Trophoblast cell (in vitro differentiated cells and primary cell): ENCODE results near the gene CYB561D1.
A peak's percentile ranks its signal among the peaks of the same experiment; 100 is the strongest.

ENCODE experiments used
- DNase-seq, 2 donors: peaks; one replicate each; pipeline ENCODE4 v3.0.0-alpha.2; 2016
- H2AFZ ChIP-seq: 2 replicates; pipeline ENCODE4 v1.6.1; 2013; ENCODE audit warnings: low read length, moderate library complexity, mild to moderate bottlenecking; ENCODE audit not compliant: insufficient read depth, poor library complexity
- H2AK5ac ChIP-seq: 2 replicates; pipeline ENCODE4 v1.6.1; 2013; ENCODE audit warnings: mild to moderate bottlenecking, low read length
- H2BK120ac ChIP-seq: 2 replicates; pipeline ENCODE4 v1.6.1; 2013; ENCODE audit warnings: low read length, mild to moderate bottlenecking, moderate library complexity; ENCODE audit not compliant: insufficient read depth, poor library complexity
- H2BK12ac ChIP-seq: 2 replicates; pipeline ENCODE4 v1.6.1; 2013; ENCODE audit warnings: mild to moderate bottlenecking, low read length, moderate library complexity
- H2BK5ac ChIP-seq: 2 replicates; pipeline ENCODE4 v1.6.1; 2013; ENCODE audit warnings: low read length, low read depth, moderate library complexity, mild to moderate bottlenecking; ENCODE audit not compliant: poor library complexity
- H3K14ac ChIP-seq: 2 replicates; pipeline ENCODE4 v1.6.1; 2013; ENCODE audit warnings: mild to moderate bottlenecking, low read length
- H3K18ac ChIP-seq: 2 replicates; pipeline ENCODE4 v1.6.1; 2013; ENCODE audit warnings: mild to moderate bottlenecking, low read length
- H3K23ac ChIP-seq: 2 replicates; pipeline ENCODE4 v1.6.1; 2013; ENCODE audit warnings: low read length
- H3K27ac ChIP-seq: 2 replicates; pipeline ENCODE4 v1.5.1; 2013; ENCODE audit warnings: low read depth, mild to moderate bottlenecking, inconsistent platforms, low read length, moderate library complexity
- H3K27me3 ChIP-seq: 2 replicates; pipeline ENCODE4 v1.6.1; 2013; ENCODE audit warnings: inconsistent platforms, mild to moderate bottlenecking, low read length, moderate library complexity; ENCODE audit not compliant: insufficient read depth
- H3K36me3 ChIP-seq, 2 experiments: 1 replicate in 1 of 2; 2 replicates in 1 of 2; pipeline ENCODE4 v1.6.1; 2013; ENCODE audit warnings: low read length in 2 of 2, mild to moderate bottlenecking in 2 of 2, moderate library complexity in 1 of 2; ENCODE audit not compliant: insufficient read depth in 2 of 2, control insufficient read depth in 1 of 2
- H3K4ac ChIP-seq: 2 replicates; pipeline ENCODE4 v1.6.1; 2013; ENCODE audit warnings: low read depth, mild to moderate bottlenecking, low read length, moderate library complexity
- H3K4me1 ChIP-seq, 2 experiments: 1 replicate in 1 of 2; 2 replicates in 1 of 2; pipeline ENCODE4 v1.6.1; 2013; ENCODE audit warnings: low read length in 2 of 2, mild to moderate bottlenecking in 2 of 2, moderate library complexity in 1 of 2; ENCODE audit not compliant: insufficient read depth in 2 of 2, control insufficient read depth in 1 of 2
- H3K4me2 ChIP-seq: 2 replicates; pipeline ENCODE4 v1.6.1; 2013; ENCODE audit warnings: inconsistent platforms, mild to moderate bottlenecking, low read length, moderate library complexity
- H3K4me3 ChIP-seq: 2 replicates; pipeline ENCODE4 v1.5.1; 2013; ENCODE audit warnings: mild to moderate bottlenecking, low read depth, low read length, inconsistent platforms
- H3K79me1 ChIP-seq: one replicate; pipeline ENCODE4 v1.6.1; 2013; ENCODE audit warnings: low read length
- H3K79me2 ChIP-seq: 2 replicates; pipeline ENCODE4 v1.6.1; 2013; ENCODE audit warnings: low read length, mild to moderate bottlenecking; ENCODE audit not compliant: control insufficient read depth, insufficient read depth, poor library complexity
- H3K9ac ChIP-seq: 2 replicates; pipeline ENCODE4 v1.6.1; 2013; ENCODE audit warnings: mild to moderate bottlenecking, low read length
- H3K9me3 ChIP-seq: 2 replicates; pipeline ENCODE4 v1.6.1; 2013; ENCODE audit warnings: low read depth, mild to moderate bottlenecking, control low read depth, inconsistent platforms, low read length; ENCODE audit not compliant: insufficient read depth
- H4K12ac ChIP-seq: 2 replicates; pipeline ENCODE4 v1.6.1; 2013; ENCODE audit warnings: low read depth, mild to moderate bottlenecking, low read length, moderate library complexity
- H4K8ac ChIP-seq: 2 replicates; pipeline ENCODE4 v1.6.1; 2013; ENCODE audit warnings: low read depth, mild to moderate bottlenecking, low read length, moderate library complexity
- H4K91ac ChIP-seq: one replicate; pipeline ENCODE4 v1.6.1; 2013; ENCODE audit warnings: low read depth, mild to moderate bottlenecking, low read length, moderate library complexity
- WGBS: extraction: QIAGEN DNeasy Blood & Tissue Kit; methylation state at CpG from one replicate; pipeline ENCODE4 v1.1.7; 2013; ENCODE audit warnings: missing lambda C conversion rate; ENCODE audit not compliant: insufficient read length, insufficient coverage; ENCODE audit errors: extremely low coverage; 5-methylcytosine and 5-hydroxymethylcytosine counted together

Gene CYB561D1

GRCh38 chr1:109454497-109455133 is 39.3 kb upstream of the CYB561D1 start:
- WGBS: no CpG with 5 or more reads among the region's 1 CpG

DNA sequence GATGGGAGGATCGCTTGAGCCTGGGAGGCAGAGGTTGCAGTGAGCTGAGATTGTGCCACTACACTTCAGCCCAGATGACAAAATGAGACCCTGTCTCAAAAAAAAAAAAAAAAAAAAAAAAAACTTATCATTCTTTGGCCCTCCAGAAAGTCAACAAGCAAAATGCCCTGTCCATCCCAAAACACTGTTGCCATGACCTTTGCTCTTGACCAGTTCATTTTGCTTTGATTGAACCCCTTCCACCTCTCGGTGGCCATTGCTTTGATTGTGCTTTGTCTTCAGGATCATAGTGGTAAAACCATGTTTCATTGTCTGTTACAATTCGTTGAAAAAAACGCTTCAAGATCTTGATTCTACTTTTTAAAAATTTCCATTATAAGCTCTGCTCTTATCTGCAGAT is 36.1 kb upstream of the CYB561D1 start:
- DNase-seq: no peak
- Histone ChIP-seq H3K18ac (no peak overlapping the region), H2BK5ac (no peak overlapping the region), H4K91ac (no peak overlapping the region), H3K4me3 (no peak overlapping the region), H4K8ac (no peak overlapping the region), H3K4me2 (no peak overlapping the region), H3K9ac (no peak overlapping the region), H3K27ac (no peak overlapping the region), H3K4me1 (no peaks in the 10 kb centered on the region), H2AFZ (no peak overlapping the region), H3K23ac (no peak overlapping the region), H2AK5ac (no peak overlapping the region), H3K36me3 (no peaks in the 10 kb centered on the region), H3K4ac (no peak overlapping the region), H4K12ac (no peak overlapping the region), H2BK120ac (no peak overlapping the region), H3K14ac (no peak overlapping the region), H2BK12ac (no peak overlapping the region), H3K9me3 (no peaks in the 10 kb centered on the region), H3K79me2 (no peaks in the 10 kb centered on the region), H3K27me3 (no peaks in the 10 kb centered on the region), H3K79me1 (no peaks in the 10 kb centered on the region)
- WGBS: no CpG with 5 or more reads among the region's 4 CpGs

More at GRCh38 chr1:109454497-109455133, 39.3 kb upstream of the CYB561D1 start:
- Histone ChIP-seq H3K4me2 (no peak overlapping the region), H3K27ac (no peak overlapping the region), H3K27me3 (no peaks in the 10 kb centered on the region), H2AK5ac (no peak overlapping the region), H3K9me3 (no peaks in the 10 kb centered on the region), H2BK12ac (no peak overlapping the region), H3K4ac (no peak overlapping the region), H3K18ac (no peak overlapping the region), H4K8ac (no peak overlapping the region), H4K91ac (no peak overlapping the region), H3K14ac (no peak overlapping the region), H2AFZ (no peak overlapping the region), H3K79me2 (no peaks in the 10 kb centered on the region), H3K79me1 (no peaks in the 10 kb centered on the region), H4K12ac (no peak overlapping the region), H3K23ac (no peak overlapping the region), H3K4me3 (no peak overlapping the region), H3K36me3 (no peaks in the 10 kb centered on the region), H2BK5ac (no peak overlapping the region), H2BK120ac (no peak overlapping the region), H3K4me1 (no peaks in the 10 kb centered on the region), H3K9ac (no peak overlapping the region)
- DNase-seq: peak in 1 of 2 donors; percentile 7

DNA sequence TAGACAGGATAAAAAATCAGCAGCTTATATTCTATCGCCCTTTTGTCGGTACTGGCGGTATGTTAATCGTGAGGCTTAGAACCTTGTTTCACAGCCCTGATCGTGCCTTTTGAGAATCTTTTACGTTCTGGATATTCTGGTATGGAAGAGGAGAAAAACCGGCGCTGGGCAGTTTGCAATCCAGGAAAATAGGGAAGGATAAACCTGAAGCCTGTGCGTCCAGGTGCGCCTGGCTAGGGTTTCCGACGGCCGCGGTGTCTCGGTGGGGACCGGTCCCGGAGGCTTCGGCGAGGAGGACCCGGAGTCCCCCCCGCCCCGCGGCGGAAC is 27.8 kb upstream of the CYB561D1 start:
- Histone ChIP-seq H4K91ac (no peak overlapping the region), H3K14ac (no peak overlapping the region), H2AK5ac (no peak overlapping the region), H3K9ac (no peak overlapping the region), H3K4me2 (peak overlapping the region; percentile 87), H3K4ac (no peak overlapping the region), H3K9me3 (no peaks in the 10 kb centered on the region), H3K18ac (no peak overlapping the region), H4K12ac (no peak overlapping the region), H2BK12ac (no peak overlapping the region), H3K27ac (no peak overlapping the region), H4K8ac (no peak overlapping the region), H2AFZ (peak overlapping the region; percentile 30), H2BK120ac (peak overlapping the region; percentile 27), H3K4me1 (peaks cover 8 to 10% of the 10 kb centered on the region in 2 experiments), H3K4me3 (peak overlapping the region; percentile 59), H3K23ac (no peak overlapping the region), H2BK5ac (no peak overlapping the region), H3K79me1 (no peaks in the 10 kb centered on the region), H3K79me2 (no peaks in the 10 kb centered on the region), H3K27me3 (peaks cover 34% of the 10 kb centered on the region), H3K36me3 (no peaks in the 10 kb centered on the region)
- WGBS: no CpG with 5 or more reads among the region's 24 CpGs
- DNase-seq: peak in 1 of 2 donors; percentile 5

GRCh38 chr1:109466452-109467300 is 27.2 kb upstream of the CYB561D1 start, which contains the start of gene SYPL2:
TSS of gene SYPL2 (plus strand) at chr1:109466546. CDS start at chr1:109466844, 298 bp downstream.
- Histone ChIP-seq H3K4me3 (peak within 1 kb of the TSS; percentile 59), H3K36me3 (no peaks in the 10 kb centered on the region), H4K8ac (no peak within 1 kb of the TSS), H3K4me1 (peaks cover 8 to 10% of the 10 kb centered on the region in 2 experiments), H3K18ac (no peak within 1 kb of the TSS), H2AFZ (peak within 1 kb of the TSS; percentile 30), H4K12ac (no peak within 1 kb of the TSS), H3K79me2 (no peaks in the 10 kb centered on the region), H2BK12ac (no peak within 1 kb of the TSS), H3K4ac (no peak within 1 kb of the TSS), H3K14ac (no peak within 1 kb of the TSS), H3K27me3 (peaks cover 34% of the 10 kb centered on the region), H3K9me3 (no peaks in the 10 kb centered on the region), H3K23ac (no peak within 1 kb of the TSS), H4K91ac (no peak within 1 kb of the TSS), H2BK5ac (no peak within 1 kb of the TSS), H2AK5ac (no peak within 1 kb of the TSS), H3K27ac (no peak within 1 kb of the TSS), H2BK120ac (peak within 1 kb of the TSS; percentile 27), H3K79me1 (no peaks in the 10 kb centered on the region), H3K9ac (no peak within 1 kb of the TSS), H3K4me2 (peak within 1 kb of the TSS; percentile 87)
- peak in 1 of 2 donors; percentile 54 for DNase-seq
- no CpG with 5 or more reads among the region's 88 CpGs for WGBS
